T-cell (primary cell): ENCODE data around the gene DAAM2. TPM values are rescaled to one million over a fixed set of nuclear protein-coding genes. Genes with fewer than 3 reads are reported as not detected.

Source experiments
- ATAC-seq, 4 experiments: fragments of 200-7000 bp in 3 of 4; fragments of 150-1000 bp in 1 of 4; cut with Tn5 transposase; replicated peaks in 1 of 4; 1 replicate in 3 of 4; 2 replicates in 1 of 4; pipeline ENCODE4 v1.10.0; 2021; ENCODE audit warnings: moderate library complexity in 3 of 4, mild to moderate bottlenecking in 2 of 4, moderate number of reproducible peaks in 1 of 4
- CTCF ChIA-PET, 2 donors: fragments of 300-600 bp; sonication (Branson Sonifier 250); formaldehyde crosslinking; loops; one replicate each; lab custom pipeline; 2022; ENCODE audit warnings: antibody characterized with exemption in 2 of 2; lab: Charles Lee
- POLR2A ChIA-PET, 2 donors: fragments of 300-600 bp; sonication (Branson Sonifier 250); formaldehyde crosslinking; loops; one replicate each; lab custom pipeline; 2022; ENCODE audit warnings: antibody characterized with exemption in 2 of 2; lab: Charles Lee
- DNase-seq, 35 experiments: peaks; one replicate each; pipeline versions ENCODE4 v3.0.0 to v3.0.0-alpha.2; 2013 to 2023
- H3K27ac ChIP-seq: one replicate; pipeline ENCODE4 v1.5.1; 2013; ENCODE audit warnings: low read length
- H3K27me3 ChIP-seq, 2 experiments: replicated peaks in 1 of 2; 1 replicate in 1 of 2; 2 replicates in 1 of 2; pipeline versions ENCODE4 v1.6.1 to v1.7.0; 2013; ENCODE audit warnings: low read length in 1 of 2, mixed read lengths in 1 of 2; ENCODE audit not compliant: control insufficient read depth in 2 of 2, insufficient read depth in 2 of 2; ENCODE audit errors: extremely low read depth in 1 of 2
- H3K36me3 ChIP-seq, 2 donors: 1 replicate in 1 of 2; 2 replicates in 1 of 2; pipeline versions ENCODE4 v1.6.1 to v1.7.0; 2013; ENCODE audit warnings: low read length in 1 of 2; ENCODE audit not compliant: control insufficient read depth in 2 of 2, insufficient read depth in 1 of 2; ENCODE audit errors: extremely low read depth in 1 of 2
- H3K4me1 ChIP-seq, 2 experiments: 1 replicate in 1 of 2; 2 replicates in 1 of 2; pipeline versions ENCODE4 v1.6.1 to v1.7.0; 2013; ENCODE audit warnings: low read length in 2 of 2, mixed read lengths in 1 of 2; ENCODE audit not compliant: insufficient read depth in 2 of 2, control insufficient read depth in 1 of 2; ENCODE audit errors: extremely low read depth in 1 of 2
- H3K4me3 ChIP-seq, 2 donors: 1 replicate in 1 of 2; 2 replicates in 1 of 2; pipeline versions ENCODE4 v1.5.1 to v1.7.0; 2013; ENCODE audit warnings: mild to moderate bottlenecking in 2 of 2, low read length in 1 of 2, moderate library complexity in 1 of 2; ENCODE audit not compliant: control insufficient read depth in 1 of 2; ENCODE audit errors: extremely low read depth in 1 of 2
- H3K9me3 ChIP-seq: 2 replicates; pipeline ENCODE4 v1.7.0; 2013
- H3K27ac Mint-ChIP-seq, 2 donors: one replicate each; pipeline ENCODE4 v1.8.0; 2020 to 2021; ENCODE audit warnings: mild to moderate bottlenecking in 2 of 2, mixed read lengths in 2 of 2
- H3K27me3 Mint-ChIP-seq, 2 donors: one replicate each; pipeline ENCODE4 v1.8.0; 2021 to 2022; ENCODE audit warnings: mixed read lengths in 2 of 2
- H3K36me3 Mint-ChIP-seq: one replicate; pipeline ENCODE4 v1.8.0; 2021; ENCODE audit warnings: mixed read lengths
- H3K4me1 Mint-ChIP-seq, 3 donors: one replicate each; pipeline ENCODE4 v1.8.0; 2020 to 2022; ENCODE audit warnings: mixed read lengths in 3 of 3, mild to moderate bottlenecking in 1 of 3
- H3K4me3 Mint-ChIP-seq, 3 donors: one replicate each; pipeline ENCODE4 v1.8.0; 2020 to 2022; ENCODE audit warnings: mild to moderate bottlenecking in 3 of 3, mixed read lengths in 3 of 3, moderate library complexity in 3 of 3
- H3K9me3 Mint-ChIP-seq, 3 donors: one replicate each; pipeline ENCODE4 v1.8.0; 2020 to 2022; ENCODE audit warnings: mixed read lengths in 3 of 3
- WGBS: methylation state at CpG from one replicate; pipeline ENCODE4 v1.1.5; 2013; ENCODE audit warnings: missing lambda C conversion rate; ENCODE audit not compliant: insufficient coverage; 5-methylcytosine and 5-hydroxymethylcytosine counted together
- total RNA-seq, 35 experiments: library from RNA in 6 of 35; stranded (reverse) in 6 of 35; fragments of 120-200 nt in 1 of 35; gene quantifications; one replicate each; pipeline versions ENCODE4 v1.2.1 to v1.2.4 and lab custom pipeline; 2013 to 2026

Gene DAAM2
- total RNA-seq, 5 donors from 2014 or later (not counting 1 experiment from before 2014, with no cell fraction given) = 0.03 to 0.07 TPM; not detected in 3

- H3K9me3 ChIP-seq = no peaks in the 10 kb centered on the region
- no peaks in the 10 kb centered on the region for H3K36me3 ChIP-seq
- ChIA-PET CTCF (no interaction called here), POLR2A (interaction anchor here in 1 of 2 donors (0.6 kb wide), 1 partner anchor 460 kb away, joined by 3 read pairs; no protein-coding TSS in a partner anchor)
- Mint-ChIP-seq H3K9me3 (peaks cover 0 to 2% (median 0%) of the 10 kb centered on the region in 3 donors), H3K27ac (no peak overlapping the region), H3K4me3 (no peak overlapping the region), H3K27me3 (peaks cover 8 to 25% of the 10 kb centered on the region in 2 donors), H3K4me1 (peaks cover 0 to 2% (median 0%) of the 10 kb centered on the region in 3 donors), H3K36me3 (no peaks in the 10 kb centered on the region)
- peaks cover 0 to 3% of the 10 kb centered on the region in 2 experiments for H3K27me3 ChIP-seq
- no peak overlapping the region for H3K4me3 ChIP-seq
- no peak overlapping the region for H3K27ac ChIP-seq
- DNase-seq = no peak
- ATAC-seq = no peak
- no peaks in the 10 kb centered on the region for H3K4me1 ChIP-seq
- 11% methylated on average over 3 of the region's 9 CpGs for WGBS
Observed at GRCh38 chr6:39812853-39813533, 20.8 kb downstream of the DAAM2 start.

GRCh38 chr6:39814236-39814635 is 22.1 kb downstream of the DAAM2 start:
- H3K4me3 Mint-ChIP-seq = no peak overlapping the region
- H3K9me3 Mint-ChIP-seq = peaks cover 0 to 2% (median 0%) of the 10 kb centered on the region in 3 donors
- Histone ChIP-seq H3K4me1 (no peaks in the 10 kb centered on the region), H3K4me3 (no peak overlapping the region), H3K27me3 (peaks cover 0 to 5% of the 10 kb centered on the region in 2 experiments), H3K9me3 (no peaks in the 10 kb centered on the region), H3K27ac (no peak overlapping the region), H3K36me3 (no peaks in the 10 kb centered on the region)
- H3K27me3 Mint-ChIP-seq = peaks cover 2 to 15% of the 10 kb centered on the region in 2 donors
- DNase-seq (no peak), ATAC-seq (no peak)
- no peak overlapping the region for H3K27ac Mint-ChIP-seq
- ChIA-PET POLR2A (no interaction called here), CTCF (interaction anchor here in 1 of 2 donors (0.6 kb wide), 1 partner anchor 617 kb away, joined by 3 read pairs; no protein-coding TSS in a partner anchor)
- H3K4me1 Mint-ChIP-seq = peaks cover 0 to 2% (median 0%) of the 10 kb centered on the region in 3 donors
- H3K36me3 Mint-ChIP-seq = no peaks in the 10 kb centered on the region
- WGBS = no CpG with 5 or more reads among the region's 4 CpGs

GRCh38 chr6:39815356-39815755 is 23.2 kb downstream of the DAAM2 start:
- H3K4me1 Mint-ChIP-seq = peaks cover 0 to 2% (median 0%) of the 10 kb centered on the region in 3 donors
- H3K27me3 Mint-ChIP-seq = peaks cover 2 to 15% of the 10 kb centered on the region in 2 donors
- H3K27ac Mint-ChIP-seq = no peak overlapping the region
- Histone ChIP-seq H3K9me3 (no peaks in the 10 kb centered on the region), H3K4me1 (no peaks in the 10 kb centered on the region), H3K27ac (no peak overlapping the region), H3K27me3 (peaks cover 0 to 4% of the 10 kb centered on the region in 2 experiments), H3K36me3 (no peaks in the 10 kb centered on the region), H3K4me3 (no peak overlapping the region)
- H3K9me3 Mint-ChIP-seq = no peaks in the 10 kb centered on the region
- ChIA-PET CTCF (no interaction called here), POLR2A (no interaction called here)
- WGBS = no CpG with 5 or more reads among the region's 3 CpGs
- no peaks in the 10 kb centered on the region for H3K36me3 Mint-ChIP-seq
- DNase-seq (no peak), ATAC-seq (no peak)
- no peak overlapping the region for H3K4me3 Mint-ChIP-seq

- DNase-seq (no peak), ATAC-seq (no peak)
- Mint-ChIP-seq H3K4me1 (peaks cover 0 to 2% (median 0%) of the 10 kb centered on the region in 3 donors), H3K9me3 (no peaks in the 10 kb centered on the region), H3K4me3 (no peak overlapping the region), H3K27ac (no peak overlapping the region), H3K27me3 (peaks cover 0 to 15% of the 10 kb centered on the region in 2 donors), H3K36me3 (no peaks in the 10 kb centered on the region)
- peaks cover 0 to 2% of the 10 kb centered on the region in 2 experiments for H3K27me3 ChIP-seq
- H3K4me1 ChIP-seq = no peaks in the 10 kb centered on the region
- no peak overlapping the region for H3K27ac ChIP-seq
- no peaks in the 10 kb centered on the region for H3K9me3 ChIP-seq
- WGBS = no CpG with 5 or more reads among the region's 7 CpGs
- CTCF ChIA-PET = no interaction called here
- POLR2A ChIA-PET = no interaction called here
- no peaks in the 10 kb centered on the region for H3K36me3 ChIP-seq
- no peak overlapping the region for H3K4me3 ChIP-seq
Observed at GRCh38 chr6:39816747-39817146, 24.6 kb downstream of the DAAM2 start.

- no peak for ATAC-seq
- 84% methylated on average over 2 of the region's 2 CpGs for WGBS
Observed at GRCh38 chr6:39818695-39819094, 26.5 kb downstream of the DAAM2 start.

GRCh38 chr6:39819228-39819627 is 27.1 kb downstream of the DAAM2 start:
- ChIA-PET CTCF (no interaction called here), POLR2A (no interaction called here)
- H3K4me3 ChIP-seq = no peak overlapping the region
- no peak for DNase-seq
- H3K9me3 ChIP-seq = no peaks in the 10 kb centered on the region
- no peaks in the 10 kb centered on the region for H3K36me3 ChIP-seq
- no peak for ATAC-seq
- peaks cover 0 to 8% of the 10 kb centered on the region in 2 experiments for H3K27me3 ChIP-seq
- no peaks in the 10 kb centered on the region for H3K4me1 ChIP-seq
- H3K27me3 Mint-ChIP-seq = peaks cover 0 to under 1% of the 10 kb centered on the region in 2 donors
- 56% methylated on average over 1 of the region's 1 CpG for WGBS
- H3K4me3 Mint-ChIP-seq = no peak overlapping the region
- no peaks in the 10 kb centered on the region for H3K4me1 Mint-ChIP-seq
- H3K27ac ChIP-seq = no peak overlapping the region
- no peaks in the 10 kb centered on the region for H3K36me3 Mint-ChIP-seq
- H3K9me3 Mint-ChIP-seq = no peaks in the 10 kb centered on the region
- H3K27ac Mint-ChIP-seq = no peak overlapping the region

More at GRCh38 chr6:39818695-39819094, 26.5 kb downstream of the DAAM2 start:
- Mint-ChIP-seq H3K4me1 (no peaks in the 10 kb centered on the region), H3K36me3 (no peaks in the 10 kb centered on the region), H3K27ac (no peak overlapping the region), H3K9me3 (no peaks in the 10 kb centered on the region), H3K4me3 (no peak overlapping the region), H3K27me3 (peaks cover 0 to 6% of the 10 kb centered on the region in 2 donors)
- peaks cover 0 to 5% of the 10 kb centered on the region in 2 experiments for H3K27me3 ChIP-seq
- DNase-seq = no peak
- no peaks in the 10 kb centered on the region for H3K36me3 ChIP-seq
- H3K9me3 ChIP-seq = no peaks in the 10 kb centered on the region
- H3K4me1 ChIP-seq = no peaks in the 10 kb centered on the region
- ChIA-PET POLR2A (no interaction called here), CTCF (no interaction called here)
- H3K27ac ChIP-seq = no peak overlapping the region
- H3K4me3 ChIP-seq = no peak overlapping the region
